ENCODE data around the gene PTRH1.

Gene PTRH1

GRCh38 chr9:127724012-127724411 is 8.5 kb upstream of the PTRH1 start:
- Histone ChIP-seq H3K36me3 (ENCODE audit: control insufficient read depth, low read length) (no peaks in the 10 kb centered on the region), H3K4me2 (ENCODE audit: low read length) (no peak overlapping the region), H3F3A (ENCODE audit: control insufficient read depth, insufficient read depth) (no peaks in the 10 kb centered on the region), H4K20me1 (ENCODE audit: control insufficient read depth, insufficient read depth, low read depth, low read length) (no peaks in the 10 kb centered on the region), H3K27ac (ENCODE audit: low read depth, low read length) (no peak overlapping the region), H3K79me2 (ENCODE audit: control insufficient read depth, low read length) (no peaks in the 10 kb centered on the region), H3K9me3 (ENCODE audit: control insufficient read depth, insufficient read depth, low read length) (no peaks in the 10 kb centered on the region), H3K9me2 (replicated peaks; ENCODE audit: control insufficient read depth, low read length) (no peaks in the 10 kb centered on the region), H3K4me1 (ENCODE audit: control insufficient read depth, low read length) (peaks cover 16% of the 10 kb centered on the region), H3K27me3 (ENCODE audit: control insufficient read depth, low read length) (0 out of 2 replicates have a peak, but pooled peaks cover 3% of the 10 kb centered on the region), H3K4me3 (ENCODE audit: low read length) (no peak overlapping the region)
- no peak for TF ChIP-seq EZH2phosphoT487 (IDR thresholded peaks at IDR 0.05; ENCODE audit: borderline replicate concordance, low read length)
- TF ChIP-seq, protein P1, sequence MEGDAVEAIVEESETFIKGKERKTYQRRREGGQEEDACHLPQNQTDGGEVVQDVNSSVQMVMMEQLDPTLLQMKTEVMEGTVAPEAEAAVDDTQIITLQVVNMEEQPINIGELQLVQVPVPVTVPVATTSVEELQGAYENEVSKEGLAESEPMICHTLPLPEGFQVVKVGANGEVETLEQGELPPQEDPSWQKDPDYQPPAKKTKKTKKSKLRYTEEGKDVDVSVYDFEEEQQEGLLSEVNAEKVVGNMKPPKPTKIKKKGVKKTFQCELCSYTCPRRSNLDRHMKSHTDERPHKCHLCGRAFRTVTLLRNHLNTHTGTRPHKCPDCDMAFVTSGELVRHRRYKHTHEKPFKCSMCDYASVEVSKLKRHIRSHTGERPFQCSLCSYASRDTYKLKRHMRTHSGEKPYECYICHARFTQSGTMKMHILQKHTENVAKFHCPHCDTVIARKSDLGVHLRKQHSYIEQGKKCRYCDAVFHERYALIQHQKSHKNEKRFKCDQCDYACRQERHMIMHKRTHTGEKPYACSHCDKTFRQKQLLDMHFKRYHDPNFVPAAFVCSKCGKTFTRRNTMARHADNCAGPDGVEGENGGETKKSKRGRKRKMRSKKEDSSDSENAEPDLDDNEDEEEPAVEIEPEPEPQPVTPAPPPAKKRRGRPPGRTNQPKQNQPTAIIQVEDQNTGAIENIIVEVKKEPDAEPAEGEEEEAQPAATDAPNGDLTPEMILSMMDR (IDR thresholded peaks at IDR 0.05; ENCODE audit: low read depth, low read length, poor library complexity, severe bottlenecking) = no peak

GRCh38 chr9:127723444-127723843 is 8.0 kb upstream of the PTRH1 start:
- Histone ChIP-seq H3K4me3 (ENCODE audit: low read length) (no peak overlapping the region), H3K36me3 (ENCODE audit: control insufficient read depth, low read length) (no peaks in the 10 kb centered on the region), H3F3A (ENCODE audit: control insufficient read depth, insufficient read depth) (no peaks in the 10 kb centered on the region), H3K79me2 (ENCODE audit: control insufficient read depth, low read length) (no peaks in the 10 kb centered on the region), H3K4me2 (ENCODE audit: low read length) (no peak overlapping the region), H3K27me3 (ENCODE audit: control insufficient read depth, low read length) (0 out of 2 replicates have a peak, but pooled peaks cover 3% of the 10 kb centered on the region), H3K9me2 (replicated peaks; ENCODE audit: control insufficient read depth, low read length) (no peaks in the 10 kb centered on the region), H3K9me3 (ENCODE audit: control insufficient read depth, insufficient read depth, low read length) (no peaks in the 10 kb centered on the region), H3K27ac (ENCODE audit: low read depth, low read length) (no peak overlapping the region), H3K4me1 (ENCODE audit: control insufficient read depth, low read length) (peaks cover 17% of the 10 kb centered on the region), H4K20me1 (ENCODE audit: control insufficient read depth, insufficient read depth, low read depth, low read length) (no peaks in the 10 kb centered on the region)
- TF ChIP-seq, protein P1 (IDR thresholded peaks at IDR 0.05; ENCODE audit: low read depth, low read length, poor library complexity, severe bottlenecking) = no peak
- TF ChIP-seq EZH2phosphoT487 (IDR thresholded peaks at IDR 0.05; ENCODE audit: borderline replicate concordance, low read length) = no peak

- Histone ChIP-seq H3K36me3 (ENCODE audit: control insufficient read depth, low read length) (no peaks in the 10 kb centered on the region), H3K4me3 (ENCODE audit: low read length) (no peak overlapping the region), H3K27ac (ENCODE audit: low read depth, low read length) (no peak overlapping the region), H3K79me2 (ENCODE audit: control insufficient read depth, low read length) (no peaks in the 10 kb centered on the region), H3K4me1 (ENCODE audit: control insufficient read depth, low read length) (peaks cover 17% of the 10 kb centered on the region), H3F3A (ENCODE audit: control insufficient read depth, insufficient read depth) (no peaks in the 10 kb centered on the region), H3K4me2 (ENCODE audit: low read length) (no peak overlapping the region), H3K27me3 (ENCODE audit: control insufficient read depth, low read length) (0 out of 2 replicates have a peak, but pooled peaks cover 3% of the 10 kb centered on the region), H4K20me1 (ENCODE audit: control insufficient read depth, insufficient read depth, low read depth, low read length) (no peaks in the 10 kb centered on the region), H3K9me2 (replicated peaks; ENCODE audit: control insufficient read depth, low read length) (no peaks in the 10 kb centered on the region), H3K9me3 (ENCODE audit: control insufficient read depth, insufficient read depth, low read length) (no peaks in the 10 kb centered on the region)
- TF ChIP-seq, protein P1 (IDR thresholded peaks at IDR 0.05; ENCODE audit: low read depth, low read length, poor library complexity, severe bottlenecking) = no peak
- no peak for TF ChIP-seq EZH2phosphoT487 (IDR thresholded peaks at IDR 0.05; ENCODE audit: borderline replicate concordance, low read length)
Measured at GRCh38 chr9:127723013-127723412, 7.5 kb upstream of the PTRH1 start.

Data from DOHH2 (cell line).